RKO (cell line): Measurements from ENCODE around the gene RDH5.
A peak's percentile ranks its signal among the peaks of the same experiment; 100 is the strongest.

Source experiments
- DNase-seq: peaks from one replicate; pipeline ENCODE4 v3.0.0-alpha.2; 2016; ENCODE audit warnings: low spot score

The RDH5 gene, protein sequence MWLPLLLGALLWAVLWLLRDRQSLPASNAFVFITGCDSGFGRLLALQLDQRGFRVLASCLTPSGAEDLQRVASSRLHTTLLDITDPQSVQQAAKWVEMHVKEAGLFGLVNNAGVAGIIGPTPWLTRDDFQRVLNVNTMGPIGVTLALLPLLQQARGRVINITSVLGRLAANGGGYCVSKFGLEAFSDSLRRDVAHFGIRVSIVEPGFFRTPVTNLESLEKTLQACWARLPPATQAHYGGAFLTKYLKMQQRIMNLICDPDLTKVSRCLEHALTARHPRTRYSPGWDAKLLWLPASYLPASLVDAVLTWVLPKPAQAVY

DNA sequence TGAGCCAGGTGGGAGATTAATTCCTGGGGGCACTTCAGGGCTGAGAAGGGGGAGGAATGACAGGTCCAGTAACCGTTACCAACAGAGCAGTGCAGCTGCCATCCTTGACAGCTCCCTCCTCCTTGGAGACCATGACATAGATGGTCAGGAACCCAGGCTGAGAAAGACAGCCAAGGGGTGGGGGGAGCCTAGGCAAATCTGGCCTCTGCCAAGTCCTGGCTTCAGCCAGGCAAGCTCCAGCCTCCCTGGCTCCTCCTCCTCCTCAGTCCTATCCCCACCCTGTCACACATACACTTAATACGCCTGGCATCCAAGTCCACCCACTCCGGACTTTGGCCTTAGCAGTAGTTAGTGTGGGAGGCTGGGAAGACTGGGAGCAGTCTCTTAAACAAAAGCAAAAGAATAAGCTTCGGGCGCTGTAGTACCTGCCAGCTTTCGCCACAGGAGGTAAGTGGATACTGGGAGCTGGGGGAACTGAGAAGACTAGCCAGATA, at the start of gene RDH5:
RDH5 (plus strand) TSS at position 323 of the 494 bp plus-strand sequence. CDS start 792 bp downstream, outside the sequence.
- no peak for DNase-seq

DNA sequence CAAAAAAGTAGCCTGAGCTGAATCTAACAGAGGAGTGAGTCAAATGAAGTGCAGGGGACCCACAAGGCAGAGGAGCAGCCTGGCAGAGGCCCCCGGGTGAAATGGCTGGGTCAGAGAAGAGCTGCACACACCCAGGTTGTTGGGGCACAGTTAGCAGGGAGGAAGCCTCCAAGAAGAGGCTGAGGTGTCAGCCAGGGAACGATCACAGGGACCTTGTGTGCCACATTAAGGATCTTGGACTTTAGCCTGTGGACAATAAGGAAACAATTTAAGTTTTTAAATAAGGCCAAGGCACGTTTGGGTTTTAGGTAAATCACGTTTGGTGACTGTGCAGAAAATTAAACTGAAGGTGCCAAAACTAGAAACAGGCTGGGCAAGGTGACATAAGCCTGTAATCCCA, 48.4 kb upstream of the RDH5 start:
- no peak for DNase-seq

DNA sequence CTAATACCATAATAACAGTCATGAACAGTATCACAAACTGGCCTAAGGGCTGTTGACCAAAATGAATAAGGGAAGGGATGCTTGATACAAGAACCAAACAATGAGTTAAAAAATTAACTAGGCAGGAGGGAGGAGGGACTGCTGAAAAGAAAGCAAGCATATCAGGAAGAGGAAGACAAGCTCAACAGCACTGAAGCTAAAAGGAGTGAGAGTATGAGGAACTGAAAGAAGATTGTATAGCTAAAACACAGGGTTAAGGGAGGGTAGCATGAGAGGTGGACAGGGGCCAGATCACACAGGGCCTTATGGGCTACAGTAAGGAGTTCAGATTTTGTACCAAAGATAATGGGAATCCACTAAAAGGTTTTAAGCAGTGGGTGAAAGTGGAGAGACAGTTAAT, 46.6 kb upstream of the RDH5 start:
- DNase-seq, result no peak

- no peak for DNase-seq
Measured at GRCh38 chr12:55675666-55676065, 44.5 kb upstream of the RDH5 start.

DNA sequence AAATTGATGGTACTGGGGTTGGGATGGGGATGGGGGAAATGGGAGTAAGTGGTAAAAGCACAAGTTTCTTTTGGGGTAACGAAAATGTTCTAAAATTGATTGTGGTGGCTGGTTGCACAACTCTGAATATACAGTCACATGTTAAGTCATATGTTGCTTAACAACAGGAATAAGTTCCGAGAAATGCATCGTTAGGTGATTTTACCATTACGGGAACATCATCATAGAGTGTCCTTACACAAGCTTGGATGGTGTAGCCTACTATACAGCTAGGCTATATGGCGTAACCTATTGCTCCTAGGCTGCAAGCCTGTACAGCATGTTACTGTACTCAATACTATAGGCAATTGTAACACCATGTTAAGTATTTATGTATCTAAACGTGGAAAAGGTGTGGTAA, 43.5 kb upstream of the RDH5 start:
- no peak for DNase-seq

DNA sequence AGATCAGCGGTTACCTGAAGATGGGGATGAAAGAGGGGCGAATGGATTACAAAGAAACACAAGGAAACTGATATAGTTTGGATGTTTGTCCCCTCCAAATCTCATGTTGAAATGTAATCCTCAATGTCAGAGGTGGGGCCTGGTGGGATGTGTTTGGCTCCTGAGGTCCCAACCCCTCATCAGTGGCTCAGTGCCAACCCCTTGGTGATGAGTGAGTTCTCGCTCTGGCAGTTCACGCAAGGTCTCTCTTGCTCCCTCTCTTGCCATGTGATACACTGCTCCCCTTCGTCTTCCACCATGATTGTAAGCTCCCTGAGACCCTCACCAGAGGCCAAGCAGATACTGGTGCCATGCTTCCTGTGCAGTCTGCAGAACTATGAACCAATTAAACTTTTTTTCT, 40.5 kb upstream of the RDH5 start:
- no peak for DNase-seq

- DNase-seq, result peak; percentile 90
Measured at GRCh38 chr12:55681142-55682077, 38.8 kb upstream of the RDH5 start.

DNA sequence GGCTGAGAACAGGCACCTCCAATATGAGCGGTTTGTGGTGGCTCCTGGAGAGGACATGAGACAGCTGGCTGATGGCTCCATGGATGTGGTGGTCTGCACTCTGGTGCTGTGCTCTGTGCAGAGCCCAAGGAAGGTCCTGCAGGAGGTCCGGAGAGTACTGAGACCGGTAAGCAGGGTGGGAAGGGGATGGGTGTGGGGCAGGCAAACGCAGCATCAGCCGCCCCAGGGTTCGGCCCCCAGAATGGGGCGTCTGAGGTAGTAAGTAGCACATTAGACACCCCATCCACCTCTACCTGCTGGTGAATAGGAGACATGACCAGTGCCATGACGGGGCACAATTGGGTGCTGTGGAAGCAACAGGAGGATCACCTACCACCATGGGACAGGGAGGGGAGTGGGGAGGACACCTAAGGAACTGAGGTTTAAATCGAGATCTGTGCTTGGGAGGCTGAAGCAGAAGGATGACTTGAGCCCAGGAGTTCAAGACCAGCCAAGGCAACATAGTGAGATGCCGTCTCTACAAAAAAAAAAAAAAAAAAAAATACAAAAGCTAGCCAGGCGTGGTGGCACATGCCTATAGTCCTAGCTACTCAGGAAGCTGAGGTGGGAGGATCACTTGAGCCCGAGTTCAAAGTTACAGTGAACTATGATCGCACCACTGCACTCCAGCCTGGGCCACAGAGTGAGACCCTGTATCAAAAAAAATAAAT, 38.0 kb upstream of the RDH5 start:
- no peak for DNase-seq

GRCh38 chr12:55683676-55684075, 36.5 kb upstream of the RDH5 start:
- DNase-seq, result no peak

- no peak for DNase-seq
Measured at GRCh38 chr12:55684761-55685370, 35.3 kb upstream of the RDH5 start.

- DNase-seq, result no peak
Measured at GRCh38 chr12:55685671-55686070, 34.5 kb upstream of the RDH5 start.

DNA sequence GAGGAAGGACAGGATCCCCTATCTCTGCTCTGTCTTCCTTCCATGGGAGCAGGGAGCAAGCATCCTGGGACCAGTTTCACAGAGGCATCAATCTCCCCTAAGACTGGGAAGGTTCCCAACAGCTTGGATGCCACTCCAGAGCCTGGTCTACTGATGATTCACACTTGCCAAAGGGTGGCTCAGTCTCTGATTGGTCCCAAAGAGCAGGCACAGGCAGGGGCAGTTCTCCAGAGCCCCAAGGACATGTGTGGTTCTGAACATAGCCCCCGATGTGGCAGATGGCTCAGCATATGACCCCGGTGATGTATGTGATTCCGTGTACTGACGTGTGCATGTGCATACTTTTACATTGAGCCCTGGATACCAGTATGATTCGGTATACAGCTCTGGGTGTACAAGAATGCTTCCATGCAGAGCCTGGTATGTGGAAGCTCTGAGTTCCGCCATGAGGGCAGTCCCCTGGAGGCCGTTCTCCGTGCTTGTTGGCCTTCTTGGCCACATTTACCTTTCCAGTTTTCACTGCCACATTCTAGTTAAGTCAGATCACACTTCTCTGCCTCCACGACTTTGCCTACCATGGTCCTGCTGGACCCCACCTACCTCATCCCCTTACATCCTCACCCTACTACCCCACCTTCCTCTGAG, 33.7 kb upstream of the RDH5 start:
- no peak for DNase-seq

GRCh38 chr12:55687746-55688145, 32.4 kb upstream of the RDH5 start:
- DNase-seq, result no peak

- DNase-seq, result no peak
Measured at GRCh38 chr12:55688716-55689655, 31.2 kb upstream of the RDH5 start.

GRCh38 chr12:55692631-55693322, 27.4 kb upstream of the RDH5 start:
- no peak for DNase-seq

DNA sequence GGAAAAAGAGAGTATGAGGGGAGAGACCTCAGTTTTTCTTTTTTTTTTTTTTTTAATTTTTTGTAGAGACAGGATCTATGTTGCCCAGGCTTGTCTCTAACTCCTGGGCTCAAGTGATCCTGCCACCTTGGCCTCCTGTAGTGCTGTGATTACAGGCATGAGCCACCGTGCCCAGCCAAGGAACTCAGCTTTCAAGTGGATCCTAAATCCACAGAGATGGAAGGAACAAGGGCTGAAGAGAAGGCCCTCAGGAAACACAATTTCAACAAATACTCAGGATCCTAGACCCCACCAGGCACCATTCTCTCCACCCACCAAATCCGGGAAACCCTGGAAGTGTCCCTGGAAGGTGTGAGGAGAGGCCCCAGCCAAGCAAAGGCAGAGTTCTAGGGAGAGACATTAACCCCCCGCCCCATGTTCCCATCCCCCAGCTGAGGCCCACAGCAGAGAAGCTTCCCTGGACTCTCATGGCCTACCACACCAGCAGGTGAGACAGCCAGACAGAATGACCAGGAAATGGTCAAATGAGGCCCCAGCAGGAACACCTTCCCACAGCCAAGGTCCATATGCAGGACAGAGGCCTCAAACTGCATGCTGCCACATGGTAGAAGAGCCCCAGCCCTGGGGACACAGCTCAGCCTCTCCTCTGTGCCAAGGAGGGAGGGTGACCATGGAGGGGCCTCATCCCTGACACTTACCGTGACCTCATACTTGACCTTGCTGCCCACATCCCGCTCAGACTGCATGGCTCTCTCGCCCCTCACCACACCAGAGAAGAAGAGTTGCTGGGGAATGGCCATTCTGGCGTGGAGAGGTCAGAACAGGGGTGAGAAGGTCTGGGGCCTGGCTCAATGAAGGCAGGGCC, 26.6 kb upstream of the RDH5 start:
- no peak for DNase-seq

GRCh38 chr12:55694188-55694515, 26.0 kb upstream of the RDH5 start:
- no peak for DNase-seq

GRCh38 chr12:55694651-55695050, 25.5 kb upstream of the RDH5 start:
- no peak for DNase-seq

- no peak for DNase-seq
Measured at GRCh38 chr12:55695349-55695748, 24.8 kb upstream of the RDH5 start.
